KMS-11 (cell line): ENCODE measurements around the gene CRIM1.
A peak's percentile ranks its signal among the peaks of the same experiment; 100 is the strongest.

ENCODE experiments used
- H2AFZ ChIP-seq: fragments of 200-600 bp; sonication (generic); 2 replicates; pipeline ENCODE4 v1.6.1; 2016; ENCODE audit warnings: antibody characterized with exemption, mixed run types, low read depth
- H3K27ac ChIP-seq: fragments of 200-600 bp; sonication (generic); 2 replicates; pipeline ENCODE4 v1.6.1; 2016; ENCODE audit warnings: mild to moderate bottlenecking, mixed run types
- H3K27me3 ChIP-seq: fragments of 200-600 bp; sonication (generic); 2 replicates; pipeline ENCODE4 v1.6.1; 2017; ENCODE audit warnings: mild to moderate bottlenecking, low read depth, mixed run types, moderate library complexity; ENCODE audit not compliant: insufficient read depth
- H3K36me3 ChIP-seq: fragments of 200-600 bp; sonication (generic); 2 replicates; pipeline ENCODE4 v1.6.1; 2017; ENCODE audit warnings: mild to moderate bottlenecking, mixed run types; ENCODE audit not compliant: insufficient read depth
- H3K4me1 ChIP-seq: fragments of 200-600 bp; sonication (generic); 2 replicates; pipeline ENCODE4 v1.6.1; 2016; ENCODE audit warnings: mild to moderate bottlenecking, low read depth, mixed run types; ENCODE audit not compliant: poor library complexity, severe bottlenecking
- H3K4me2 ChIP-seq: fragments of 200-600 bp; sonication (generic); 2 replicates; pipeline ENCODE4 v1.7.0; 2016; ENCODE audit warnings: mild to moderate bottlenecking, mixed run types
- H3K4me3 ChIP-seq: fragments of 200-600 bp; sonication (generic); IDR thresholded peaks from 2 replicates; pipeline ENCODE4 v1.6.1; 2017; ENCODE audit warnings: low read depth, low read length, mixed read lengths; ENCODE audit not compliant: insufficient read depth
- H3K79me2 ChIP-seq: fragments of 200-600 bp; sonication (generic); 2 replicates; pipeline ENCODE4 v1.6.1; 2016; ENCODE audit warnings: low read depth, mixed run types; ENCODE audit not compliant: insufficient read depth
- H3K9ac ChIP-seq: fragments of 200-600 bp; sonication (generic); 2 replicates; pipeline ENCODE4 v1.6.1; 2016; ENCODE audit warnings: mild to moderate bottlenecking, mixed run types
- H4K20me1 ChIP-seq: fragments of 200-600 bp; sonication (generic); 2 replicates; pipeline ENCODE4 v1.6.1; 2016; ENCODE audit warnings: mild to moderate bottlenecking, mixed run types; ENCODE audit not compliant: insufficient read depth
- TF ChIP-seq, protein P1 (sequence below): fragments of 200-600 bp; sonication (generic); conservative IDR thresholded peaks from 2 replicates; pipeline ENCODE4 v1.6.1; 2017; ENCODE audit warnings: low read depth, mild to moderate bottlenecking, antibody characterized with exemption, low read length, moderate library complexity, mixed read lengths

The CRIM1 gene

DNA sequence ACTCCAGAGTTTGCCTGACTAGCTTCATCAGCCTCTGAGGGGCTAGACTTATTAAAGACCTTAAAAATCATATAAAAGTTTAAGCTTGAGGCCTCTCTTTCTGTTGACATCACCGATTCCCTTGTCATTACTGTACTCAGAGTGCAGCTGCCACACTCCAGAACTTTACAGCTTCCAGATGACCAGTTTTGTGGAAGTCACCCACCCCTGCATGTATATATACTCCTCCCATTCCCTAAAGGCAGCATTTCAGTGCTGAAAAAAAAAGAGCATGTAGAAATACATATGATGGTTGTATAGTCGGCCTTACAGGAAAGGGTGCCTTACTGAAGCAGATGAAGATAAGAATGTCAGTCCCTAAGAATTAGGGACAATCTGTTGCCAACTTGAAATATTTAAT lies 125.1 kb downstream of the CRIM1 start:
- peak overlapping the region; percentile 97 for H3K27ac ChIP-seq
- peak overlapping the region; percentile 3 for H3K4me3 ChIP-seq
- no peaks in the 10 kb centered on the region for H4K20me1 ChIP-seq
- no peak overlapping the region; the same call in 1 of the 2 replicates for H3K9ac ChIP-seq
- H3K4me2 ChIP-seq, result peak overlapping the region; percentile 76
- H3K36me3 ChIP-seq, result peaks cover 9% of the 10 kb centered on the region; the same call in 1 of the 2 replicates
- H2AFZ ChIP-seq, result no peak overlapping the region
- H3K79me2 ChIP-seq, result no peaks in the 10 kb centered on the region
- no peaks in the 10 kb centered on the region for H3K27me3 ChIP-seq
- H3K4me1 ChIP-seq, result peaks cover 79% of the 10 kb centered on the region
- TF ChIP-seq, protein P1, sequence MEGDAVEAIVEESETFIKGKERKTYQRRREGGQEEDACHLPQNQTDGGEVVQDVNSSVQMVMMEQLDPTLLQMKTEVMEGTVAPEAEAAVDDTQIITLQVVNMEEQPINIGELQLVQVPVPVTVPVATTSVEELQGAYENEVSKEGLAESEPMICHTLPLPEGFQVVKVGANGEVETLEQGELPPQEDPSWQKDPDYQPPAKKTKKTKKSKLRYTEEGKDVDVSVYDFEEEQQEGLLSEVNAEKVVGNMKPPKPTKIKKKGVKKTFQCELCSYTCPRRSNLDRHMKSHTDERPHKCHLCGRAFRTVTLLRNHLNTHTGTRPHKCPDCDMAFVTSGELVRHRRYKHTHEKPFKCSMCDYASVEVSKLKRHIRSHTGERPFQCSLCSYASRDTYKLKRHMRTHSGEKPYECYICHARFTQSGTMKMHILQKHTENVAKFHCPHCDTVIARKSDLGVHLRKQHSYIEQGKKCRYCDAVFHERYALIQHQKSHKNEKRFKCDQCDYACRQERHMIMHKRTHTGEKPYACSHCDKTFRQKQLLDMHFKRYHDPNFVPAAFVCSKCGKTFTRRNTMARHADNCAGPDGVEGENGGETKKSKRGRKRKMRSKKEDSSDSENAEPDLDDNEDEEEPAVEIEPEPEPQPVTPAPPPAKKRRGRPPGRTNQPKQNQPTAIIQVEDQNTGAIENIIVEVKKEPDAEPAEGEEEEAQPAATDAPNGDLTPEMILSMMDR, result no peak

DNA sequence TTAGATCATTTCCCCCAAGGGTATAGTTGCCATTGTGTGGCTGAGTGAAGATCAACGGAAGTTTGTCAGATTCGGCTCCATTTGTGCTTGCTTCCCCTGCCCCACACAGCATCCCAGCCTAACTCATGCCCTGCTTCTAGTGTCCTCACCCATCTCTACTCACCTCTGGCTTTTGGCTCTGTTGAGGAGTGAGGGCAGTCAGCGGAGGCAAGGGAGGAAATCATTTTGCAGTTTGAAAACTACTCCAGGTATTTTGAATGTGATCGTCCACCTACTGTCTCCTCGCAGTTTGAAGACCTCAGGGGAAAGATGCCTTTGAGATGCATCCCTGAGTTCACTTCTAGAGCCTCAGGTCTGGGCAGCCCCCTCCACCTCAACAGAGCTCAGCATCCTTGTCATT lies 126.1 kb downstream of the CRIM1 start:
- no peak overlapping the region for H3K9ac ChIP-seq
- peaks cover 9% of the 10 kb centered on the region; the same call in 1 of the 2 replicates for H3K36me3 ChIP-seq
- H3K4me3 ChIP-seq, result peak overlapping the region; percentile 7
- H3K4me1 ChIP-seq, result peaks cover 72% of the 10 kb centered on the region
- H2AFZ ChIP-seq, result no peak overlapping the region
- peak overlapping the region; percentile 97 for H3K27ac ChIP-seq
- H3K4me2 ChIP-seq, result peak overlapping the region; percentile 76
- no peaks in the 10 kb centered on the region for H4K20me1 ChIP-seq
- H3K27me3 ChIP-seq, result no peaks in the 10 kb centered on the region
- no peaks in the 10 kb centered on the region for H3K79me2 ChIP-seq
- TF ChIP-seq, protein P1, result no peak

DNA sequence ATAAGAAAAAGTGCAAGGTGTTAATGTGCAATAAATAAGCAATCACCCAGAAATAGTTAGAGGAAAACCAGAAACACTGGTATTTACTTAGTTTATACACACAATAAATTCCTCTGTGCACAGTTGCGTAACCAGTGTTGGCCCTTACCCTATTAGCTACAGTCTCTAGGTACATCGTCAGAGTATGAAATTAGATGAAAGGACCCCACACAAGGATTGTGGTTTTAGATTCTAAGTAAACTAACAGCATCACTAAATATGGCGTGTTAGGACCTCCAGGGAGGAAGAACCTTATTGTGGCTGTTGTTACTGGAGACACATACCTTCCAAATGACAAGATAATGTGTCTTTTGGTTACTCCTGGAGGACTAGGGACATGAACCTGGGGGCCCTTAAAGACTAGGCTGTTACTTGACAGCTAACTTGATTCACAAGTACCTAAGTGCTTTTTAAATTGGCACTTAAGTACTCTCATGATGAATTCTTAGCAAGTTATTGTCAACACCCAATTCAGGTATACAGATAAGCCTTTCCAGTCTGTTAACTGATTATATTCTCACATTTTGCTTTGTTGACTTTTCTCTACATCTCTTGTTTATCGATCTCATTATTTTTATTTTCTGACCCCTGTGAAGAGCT lies 127.1 kb downstream of the CRIM1 start:
- H3K4me1 ChIP-seq, result peaks cover 62% of the 10 kb centered on the region
- H3K27ac ChIP-seq, result no peak overlapping the region
- H3K79me2 ChIP-seq, result no peaks in the 10 kb centered on the region
- peaks cover 5% of the 10 kb centered on the region; the same call in 1 of the 2 replicates for H3K36me3 ChIP-seq
- H4K20me1 ChIP-seq, result no peaks in the 10 kb centered on the region
- H3K27me3 ChIP-seq, result no peaks in the 10 kb centered on the region
- TF ChIP-seq, protein P1, result no peak
- H3K4me2 ChIP-seq, result peak overlapping the region; percentile 76; the same call in 1 of the 2 replicates
- H2AFZ ChIP-seq, result no peak overlapping the region
- no peak overlapping the region for H3K4me3 ChIP-seq
- no peak overlapping the region for H3K9ac ChIP-seq

DNA sequence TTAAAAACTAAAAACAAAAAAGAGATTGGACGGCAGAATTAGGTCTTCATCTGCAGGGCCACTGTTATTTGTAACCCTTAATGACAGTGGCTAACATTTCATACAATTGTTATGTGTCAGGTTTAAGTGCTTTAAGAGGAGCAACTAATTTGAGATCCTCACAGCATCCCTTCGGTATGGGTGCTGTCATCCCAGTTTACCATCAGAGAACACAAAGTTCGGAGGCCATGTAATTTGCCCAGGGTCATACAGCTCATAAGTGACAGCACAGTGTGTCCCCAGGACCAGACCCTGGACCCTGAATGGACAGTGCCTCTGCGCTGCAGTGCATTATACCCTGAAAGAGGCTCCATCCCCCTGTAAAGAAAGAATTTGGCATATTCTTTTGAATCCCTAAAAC lies 127.7 kb downstream of the CRIM1 start:
- Histone ChIP-seq H3K4me3 (no peak overlapping the region), H2AFZ (no peak overlapping the region), H3K36me3 (peaks cover 5% of the 10 kb centered on the region; the same call in 1 of the 2 replicates), H3K4me2 (no peak overlapping the region), H3K79me2 (no peaks in the 10 kb centered on the region), H3K27ac (no peak overlapping the region), H4K20me1 (no peaks in the 10 kb centered on the region), H3K27me3 (no peaks in the 10 kb centered on the region), H3K9ac (no peak overlapping the region), H3K4me1 (peaks cover 56% of the 10 kb centered on the region)
- TF ChIP-seq, protein P1, result no peak
